D341Med (cell line): ENCODE results near the gene GORASP2.
A peak's percentile ranks its signal among the peaks of the same experiment; 100 is the strongest.

Experiments used
- DNase-seq: peaks from one replicate; pipeline ENCODE4 v3.0.0; 2012; ENCODE audit warnings: low spot score

GORASP2 gene

GRCh38 chr2:170966648-170967396 is 37.8 kb downstream of the GORASP2 start:
- DNase-seq, result no peak

- no peak for DNase-seq
These were observed 38.5 kb downstream of the GORASP2 start for GRCh38 chr2:170967553-170967952.

DNA sequence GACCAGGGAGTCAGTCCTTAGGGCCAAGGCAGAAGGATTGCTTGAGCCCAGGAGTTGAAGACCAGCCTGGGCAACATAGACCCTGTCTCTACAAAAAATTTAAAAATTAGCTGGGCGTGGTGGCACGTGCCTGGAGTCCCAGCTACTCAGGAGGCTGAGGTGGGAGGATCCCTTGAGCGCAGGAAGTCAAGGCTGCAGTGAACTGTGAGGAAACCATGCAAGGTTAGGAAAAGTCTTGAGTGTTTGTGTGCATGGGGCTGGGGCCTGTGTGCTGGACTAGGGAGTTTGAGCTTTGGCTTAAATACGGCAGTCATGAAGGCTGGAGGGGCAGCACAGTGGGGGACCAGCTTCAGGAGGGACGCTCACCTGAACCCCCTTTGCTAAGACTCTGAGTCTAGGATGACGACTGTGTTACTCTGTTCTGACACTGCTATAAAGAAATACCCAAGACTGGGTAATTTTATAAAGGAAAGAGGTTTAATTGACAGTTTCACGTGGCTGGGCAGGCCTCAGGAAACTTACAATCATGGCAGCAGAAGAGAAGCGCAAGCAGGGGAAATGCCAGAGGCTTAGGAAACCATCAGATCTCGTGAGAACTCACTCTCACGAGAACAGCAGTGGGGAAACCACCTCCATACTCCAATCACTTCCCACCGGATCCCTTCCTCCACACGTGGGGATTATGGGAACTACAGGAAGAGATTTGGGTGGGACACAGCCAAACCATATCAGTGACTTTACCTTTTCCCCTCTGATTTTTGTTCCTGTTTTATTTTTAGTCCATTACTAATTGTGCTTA is 39.4 kb downstream of the GORASP2 start:
- DNase-seq, result no peak

DNA sequence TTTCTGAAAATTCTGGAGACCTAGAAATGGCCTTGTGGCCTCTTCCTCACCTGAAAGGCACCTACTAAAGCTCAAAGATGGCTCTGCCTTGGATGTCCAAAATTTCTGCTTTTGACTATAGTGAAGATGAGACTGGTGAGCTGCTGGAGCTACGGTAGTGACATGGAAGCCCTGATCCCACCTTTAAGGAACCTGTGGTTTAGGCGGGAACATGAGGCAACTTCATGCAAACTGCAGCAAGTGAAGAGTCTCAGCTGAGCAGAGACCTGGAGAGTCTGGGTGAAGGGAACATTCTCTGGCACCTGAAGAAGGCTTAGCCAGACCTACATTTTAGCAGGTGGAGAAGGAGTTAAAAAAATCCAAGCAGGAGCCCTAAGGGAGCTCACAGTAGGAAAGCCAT is 40.0 kb downstream of the GORASP2 start:
- no peak for DNase-seq

GRCh38 chr2:170969872-170970496 is 40.9 kb downstream of the GORASP2 start:
- DNase-seq, result no peak

DNA sequence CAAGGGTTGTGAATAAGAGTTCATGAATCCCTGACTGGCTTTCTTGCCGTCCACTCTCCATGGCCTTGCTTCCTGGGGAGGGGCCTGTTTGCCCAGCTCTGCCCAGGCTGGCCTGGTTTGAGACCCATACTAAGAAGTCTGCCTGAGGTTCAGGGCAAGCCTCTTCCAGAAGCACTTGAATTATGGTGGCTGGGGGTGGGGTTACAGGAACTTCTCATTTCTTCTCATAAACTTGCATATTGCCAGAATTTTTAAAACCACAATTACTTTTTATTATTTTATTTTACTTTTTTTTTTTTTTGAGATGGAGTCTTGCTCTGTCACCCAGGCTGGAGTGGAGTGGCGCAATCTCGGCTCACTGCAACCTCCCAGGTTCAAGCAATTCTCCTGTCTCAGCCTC is 42.0 kb downstream of the GORASP2 start:
- no peak for DNase-seq

GRCh38 chr2:170972296-170973224 is 43.5 kb downstream of the GORASP2 start:
- no peak for DNase-seq

DNA sequence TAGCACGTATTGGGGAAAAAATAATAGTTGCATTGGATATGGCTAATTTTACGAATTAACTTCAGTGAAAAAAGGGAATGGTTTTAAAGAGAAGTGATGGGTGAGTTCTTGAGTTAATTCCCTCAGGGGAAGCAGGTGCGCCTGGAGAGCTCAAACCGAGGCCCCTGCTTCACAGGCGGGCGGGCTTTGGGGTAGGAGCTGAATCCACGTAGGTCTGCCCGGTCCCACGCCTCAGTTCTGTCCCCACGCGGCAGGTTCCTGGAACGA is 44.1 kb downstream of the GORASP2 start:
- no peak for DNase-seq

DNA sequence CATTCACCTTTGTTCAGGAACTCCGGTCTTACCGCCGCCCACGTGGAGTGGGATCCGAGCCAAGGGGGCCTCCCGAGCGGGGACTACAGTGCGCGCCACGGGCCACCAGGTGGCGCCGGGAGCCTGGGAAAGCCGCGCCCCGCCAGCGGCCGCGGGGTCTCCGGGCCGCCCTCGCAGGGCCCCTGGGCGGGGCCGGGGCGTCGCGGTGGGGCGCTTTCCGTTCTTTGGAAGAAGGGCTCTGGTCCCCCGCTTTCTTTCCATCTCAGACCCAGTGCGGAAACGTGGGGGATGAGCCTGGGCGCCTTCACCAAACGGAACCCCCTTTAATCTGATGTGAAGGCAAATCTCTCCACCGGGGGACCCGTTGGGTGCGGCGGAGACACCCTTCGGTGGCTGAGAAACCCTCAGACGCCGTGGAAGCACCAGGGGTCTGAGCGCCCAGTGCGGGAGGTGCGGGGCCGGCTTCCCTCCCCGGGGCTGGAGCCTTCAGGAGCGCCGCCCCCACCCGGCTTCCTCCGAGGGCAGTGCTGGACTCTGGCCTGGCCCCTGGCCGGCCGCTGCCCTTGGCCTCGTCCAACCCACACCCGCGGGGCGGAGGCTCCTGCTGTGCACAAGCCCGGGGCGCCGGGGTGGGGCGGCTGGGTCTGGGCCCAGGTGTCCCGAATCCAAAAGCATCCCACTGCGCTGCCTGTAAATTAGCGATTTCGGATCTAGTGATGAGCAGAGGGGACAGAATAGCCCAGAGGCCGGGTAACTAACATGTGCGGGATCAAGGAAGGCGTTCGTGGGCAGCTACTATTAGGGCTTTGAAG is 44.6 kb downstream of the GORASP2 start:
- DNase-seq, result peak; percentile 98

- no peak for DNase-seq
These were observed 45.4 kb downstream of the GORASP2 start for GRCh38 chr2:170974304-170974993.

GRCh38 chr2:170975127-170975942 is 46.3 kb downstream of the GORASP2 start:
- DNase-seq, result no peak

DNA sequence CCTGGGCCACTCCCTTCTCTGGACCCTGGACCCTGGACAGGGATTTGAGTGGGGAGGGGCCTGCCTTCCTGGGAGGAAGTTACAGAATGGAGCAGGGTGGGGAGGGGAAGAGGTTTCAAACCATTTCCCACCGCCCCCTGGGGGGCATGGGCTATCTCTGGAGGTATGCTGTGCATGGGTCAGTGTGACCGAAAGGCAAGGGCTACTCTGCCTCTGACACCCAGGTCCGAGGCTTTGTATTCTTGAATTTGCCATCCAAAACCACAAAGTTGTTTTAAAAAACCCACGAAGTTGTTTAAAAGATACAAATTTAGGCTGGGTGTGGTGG is 46.9 kb downstream of the GORASP2 start:
- no peak for DNase-seq

- DNase-seq, result no peak
These were observed 55.0 kb downstream of the GORASP2 start for GRCh38 chr2:170984079-170984478.

DNA sequence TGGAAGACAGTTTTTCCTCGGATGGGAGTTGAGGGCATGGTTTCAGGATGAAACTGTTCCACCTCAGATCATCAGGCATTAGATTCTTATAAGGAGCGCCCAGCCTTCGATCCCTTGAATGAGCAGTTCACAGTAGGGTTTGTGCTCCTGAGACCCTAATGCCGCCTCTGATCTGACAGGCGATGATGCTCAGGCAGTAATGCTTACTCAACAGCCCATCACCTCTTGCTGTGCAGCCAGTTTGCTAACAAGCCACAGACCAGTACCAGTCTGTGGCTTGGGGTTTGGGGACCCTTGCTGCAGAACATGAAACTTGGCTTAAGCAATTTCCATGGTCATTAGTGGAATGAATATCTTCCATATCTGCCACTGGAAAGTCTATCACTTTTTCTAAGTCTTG is 56.4 kb downstream of the GORASP2 start:
- no peak for DNase-seq

GRCh38 chr2:170986566-170987258 is 57.7 kb downstream of the GORASP2 start:
- no peak for DNase-seq

DNA sequence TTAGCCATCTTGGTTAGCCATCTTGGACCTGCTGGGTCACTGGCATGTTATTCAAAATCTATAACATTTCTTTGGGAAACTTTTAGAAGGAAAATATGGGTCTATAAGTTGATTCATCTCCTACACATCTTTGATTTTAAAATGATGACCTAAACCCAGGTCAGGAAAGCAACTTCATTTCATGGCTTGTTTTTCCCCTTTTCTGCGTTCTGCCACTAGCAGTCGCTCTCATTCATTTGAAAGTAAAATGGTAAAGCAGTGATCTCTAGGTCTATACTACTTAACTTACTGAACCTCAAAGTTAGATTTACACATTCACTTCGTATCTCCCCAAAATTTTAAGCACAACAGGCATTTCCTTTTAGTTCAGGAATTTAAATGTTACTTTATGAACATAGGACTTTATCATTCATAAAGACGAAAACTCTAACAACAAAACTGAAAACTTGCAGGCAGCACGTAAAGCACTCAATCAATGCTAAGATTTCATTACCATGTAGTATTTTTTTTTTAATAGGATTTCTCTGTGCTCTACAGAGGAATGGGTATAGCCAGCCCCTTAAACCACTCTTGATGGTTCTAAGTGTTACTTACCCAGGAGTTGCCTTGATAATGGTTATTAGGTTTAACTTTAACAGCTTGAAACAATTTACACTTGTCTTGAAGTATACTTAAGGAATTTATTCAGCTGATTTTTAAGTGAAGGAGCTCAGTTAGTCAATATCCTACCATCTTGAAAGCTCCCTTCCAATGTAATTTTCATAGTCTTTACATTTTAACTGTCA is 62.5 kb downstream of the GORASP2 start:
- no peak for DNase-seq

GRCh38 chr2:170996316-170996715 is 67.3 kb downstream of the GORASP2 start:
- DNase-seq, result no peak

GRCh38 chr2:170997893-170998597 is 69.0 kb downstream of the GORASP2 start:
- peak; percentile 39 for DNase-seq
